ENCODE measurements around the gene ZNF33A.
"Not testable (repeated sequence)": the region's sequence is repeated elsewhere in the genome, so short reads cannot be mapped to it uniquely, and the experiment has no call there.

Gene ZNF33A

DNA sequence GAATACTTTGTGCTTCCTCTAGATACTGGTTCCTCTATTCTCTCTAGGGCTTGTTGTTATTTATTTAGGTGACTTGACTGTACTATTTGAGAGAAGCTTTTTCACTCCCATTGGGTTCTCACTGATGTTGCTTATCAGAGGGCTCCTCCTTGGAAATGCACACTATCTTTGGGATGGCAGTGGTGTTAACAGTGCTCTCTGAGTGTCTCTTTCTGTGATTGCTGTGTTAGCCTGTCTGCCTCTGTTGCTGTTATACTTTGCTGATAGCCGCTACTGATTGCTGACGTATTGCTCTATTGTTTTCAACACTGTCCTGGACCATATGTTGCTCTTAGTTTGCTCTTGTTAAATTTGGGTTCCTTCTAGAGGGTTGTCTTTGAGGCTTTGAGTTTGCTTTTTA, 34.7 kb downstream of the ZNF33A start:
- DNase-seq (ENCODE audit: low read depth), result no peak

GRCh38 chr10:38047666-38048065, 37.2 kb downstream of the ZNF33A start:
- DNase-seq (ENCODE audit: low read depth), result no peak

GRCh38 chr10:38050212-38050611, 39.7 kb downstream of the ZNF33A start:
- DNase-seq (ENCODE audit: low read depth), result no peak

GRCh38 chr10:38054361-38054797, 43.9 kb downstream of the ZNF33A start:
- DNase-seq (ENCODE audit: low read depth), result no peak

- not testable (repeated sequence) for DNase-seq (ENCODE audit: low read depth)
These were observed 44.9 kb downstream of the ZNF33A start for GRCh38 chr10:38055274-38055894.

GRCh38 chr10:38069663-38070062, 59.2 kb downstream of the ZNF33A start:
- not testable (repeated sequence) for DNase-seq (ENCODE audit: low read depth)

- no peak for DNase-seq (ENCODE audit: low read depth)
These were observed 60.0 kb downstream of the ZNF33A start for GRCh38 chr10:38070501-38070900.

DNA sequence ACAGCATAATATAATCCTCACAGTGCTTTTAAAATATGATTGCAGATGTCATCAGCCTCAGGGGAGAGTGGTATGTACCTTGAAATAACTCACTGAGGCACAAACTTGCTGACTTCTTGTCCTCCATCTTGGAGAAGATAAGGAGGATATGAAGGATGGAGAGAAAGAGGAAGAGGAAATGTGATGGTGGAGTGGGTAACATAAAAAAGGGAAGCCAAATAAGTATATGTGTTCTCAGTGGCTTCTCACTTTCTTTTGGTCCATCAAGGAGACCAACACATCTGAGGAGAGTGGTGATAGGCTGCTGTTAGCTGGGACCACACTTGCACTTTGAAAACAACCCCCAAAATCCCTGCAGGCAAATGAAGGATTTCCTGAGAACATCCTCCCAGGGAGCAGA, 62.1 kb downstream of the ZNF33A start:
- no peak for DNase-seq (ENCODE audit: low read depth)

GRCh38 chr10:38076687-38077086, 66.2 kb downstream of the ZNF33A start:
- no peak for DNase-seq (ENCODE audit: low read depth)

- not testable (repeated sequence) for DNase-seq (ENCODE audit: low read depth)
These were observed 82.8 kb downstream of the ZNF33A start for GRCh38 chr10:38093318-38093717.

DNA sequence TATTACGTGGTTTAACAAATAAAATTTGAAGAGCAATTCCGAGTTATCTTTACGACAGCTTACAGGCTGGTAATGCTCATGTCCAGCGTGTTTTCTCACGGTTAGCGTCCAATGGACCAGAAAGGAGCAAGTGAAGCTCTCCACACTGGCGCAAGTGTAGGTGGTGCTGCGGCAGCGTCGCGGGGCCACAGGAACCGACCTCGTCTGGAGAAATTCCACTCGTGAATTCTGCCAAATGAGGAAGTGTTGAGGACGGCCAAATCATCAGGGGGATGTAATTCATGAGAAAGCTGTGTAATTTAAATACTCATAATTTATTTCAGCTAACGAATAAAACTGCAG, 83.3 kb downstream of the ZNF33A start:
- no peak for DNase-seq (ENCODE audit: low read depth)

GRCh38 chr10:38094158-38094926, 83.9 kb downstream of the ZNF33A start, which contains the start of gene ZNF37A:
Gene ZNF37A, plus strand, starts transcription at chr10:38094337. Its CDS starts 2,281 bp downstream, at chr10:38096618.
- DNase-seq (ENCODE audit: low read depth), result peak; percentile 80

DNA sequence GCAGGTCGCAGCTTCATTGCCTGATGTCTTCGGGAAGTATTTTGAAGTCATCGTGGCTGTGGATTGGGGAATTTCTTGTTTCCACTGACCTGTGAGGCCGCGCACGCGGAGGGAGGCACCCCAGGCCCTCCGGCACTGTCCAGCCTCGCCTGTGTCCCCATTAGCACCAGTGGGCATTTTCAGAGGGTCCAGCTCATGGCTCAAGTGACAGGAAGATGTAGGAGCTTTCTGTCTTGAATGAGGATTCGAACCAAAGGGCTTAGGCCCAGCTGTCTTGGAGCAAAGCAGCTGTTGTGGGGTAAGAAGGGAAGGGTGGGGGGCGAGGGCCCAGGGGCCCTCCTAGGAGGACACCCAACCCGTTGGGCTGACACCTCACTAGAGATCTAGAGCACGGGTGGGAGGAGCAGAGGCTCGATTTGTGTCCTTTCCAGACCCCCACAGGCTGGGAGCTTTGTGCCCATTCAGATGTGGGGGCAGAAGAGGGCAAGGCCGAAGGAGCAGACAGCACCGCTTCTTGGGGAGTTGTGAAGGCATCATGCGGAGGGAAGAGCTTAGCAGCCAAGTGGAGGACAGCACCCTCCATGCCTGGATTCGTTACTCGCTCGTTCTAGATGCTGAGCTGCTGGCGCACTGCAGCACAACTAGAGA, 84.6 kb downstream of the ZNF33A start:
- no peak for DNase-seq (ENCODE audit: low read depth)

- no peak for DNase-seq (ENCODE audit: low read depth)
These were observed 92.4 kb downstream of the ZNF33A start for GRCh38 chr10:38102880-38103279.

DNA sequence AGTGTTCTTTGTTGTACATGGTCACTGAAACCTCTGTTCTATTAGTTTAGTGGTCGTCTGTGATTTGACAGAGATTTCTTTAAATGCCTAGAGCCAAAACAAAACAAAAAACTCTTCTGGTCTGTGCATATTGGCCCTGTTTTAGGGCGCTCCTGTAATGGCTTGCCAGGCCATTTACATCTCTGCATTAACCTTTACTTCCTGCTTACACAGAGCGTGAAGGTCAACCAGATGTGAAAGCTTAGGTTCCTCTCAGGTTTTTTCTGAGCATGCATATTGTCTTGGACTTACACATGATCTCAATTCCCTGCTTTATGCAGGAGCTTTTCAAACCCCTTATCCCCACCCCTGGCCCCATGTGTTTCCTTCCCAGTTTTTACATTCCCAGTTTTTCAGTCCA, 93.3 kb downstream of the ZNF33A start:
- DNase-seq (ENCODE audit: low read depth), result no peak

GRCh38 chr10:38112159-38112558, 101.7 kb downstream of the ZNF33A start:
- no peak for DNase-seq (ENCODE audit: low read depth)

Measured in stimulated activated CD8-positive, alpha-beta memory T cell treated with anti-CD3 and anti-CD28 coated beads, Interleukin-12 subunit alpha, Interleukin-12 subunit beta, amount 100 ng/mL, for 4 hours (primary cell).